SK-N-SH treated with all-trans-retinoic acid at 6 μM for 48 hours (cell line): ENCODE data around the gene SOX21.
"Not testable (repeated sequence)": the region's sequence is repeated elsewhere in the genome, so short reads cannot be mapped to it uniquely, and the experiment has no call there.

Experiments used
- ARNTL ChIP-seq: fragments of 450-650 bp; formaldehyde crosslinking; IDR thresholded peaks from 2 replicates; pipeline ENCODE4 v1.5.0; 2020; ENCODE audit warnings: low read depth, mild to moderate bottlenecking, moderate library complexity, borderline replicate concordance
- BACH2 ChIP-seq: fragments of 250-450 bp; sonication (Bioruptor Pico); IDR thresholded peaks from 2 replicates; pipeline ENCODE4 v1.9.0; 2021; ENCODE audit warnings: mild to moderate bottlenecking, borderline replicate concordance
- CSDC2 ChIP-seq: fragments of 250-450 bp; sonication (Bioruptor Pico); IDR thresholded peaks from 2 replicates; pipeline ENCODE4 v1.5.0; 2020; ENCODE audit warnings: mild to moderate bottlenecking, moderate library complexity
- ESRRG ChIP-seq: fragments of 250-450 bp; sonication (Bioruptor Pico); IDR thresholded peaks from 2 replicates; pipeline ENCODE4 v1.6.1; 2021; ENCODE audit warnings: mild to moderate bottlenecking
- GLIS3 ChIP-seq: fragments of 250-450 bp; sonication (Bioruptor Pico); IDR thresholded peaks from 2 replicates; pipeline ENCODE4 v1.5.0; 2020; ENCODE audit warnings: mild to moderate bottlenecking, moderate library complexity
- ISL1 ChIP-seq: fragments of 250-450 bp; sonication (Bioruptor Pico); IDR thresholded peaks from 2 replicates; pipeline ENCODE4 v2.1.2; 2022; ENCODE audit warnings: mild to moderate bottlenecking, moderate library complexity
- OSR1 ChIP-seq: fragments of 250-450 bp; sonication (Bioruptor Pico); IDR thresholded peaks from 2 replicates; pipeline ENCODE4 v1.8.0; 2022; ENCODE audit warnings: moderate library complexity, mild to moderate bottlenecking, inconsistent platforms
- PPARA ChIP-seq: fragments of 250-450 bp; sonication (Bioruptor Pico); IDR thresholded peaks from 2 replicates; pipeline ENCODE4 v1.5.0; 2020; ENCODE audit warnings: mild to moderate bottlenecking, borderline replicate concordance
- RARB ChIP-seq: fragments of 250-450 bp; sonication (Bioruptor Pico); IDR thresholded peaks from 2 replicates; pipeline ENCODE4 v1.8.0; 2021; ENCODE audit warnings: mild to moderate bottlenecking, moderate library complexity
- TF ChIP-seq, protein P1 (sequence below): fragments of 250-450 bp; sonication (Bioruptor Pico); IDR thresholded peaks from 2 replicates; pipeline ENCODE4 v1.8.0; 2020; ENCODE audit warnings: mild to moderate bottlenecking, moderate library complexity, borderline replicate concordance
- TF ChIP-seq, protein P2 (sequence below): fragments of 250-450 bp; sonication (Bioruptor Pico); IDR thresholded peaks from 2 replicates; pipeline ENCODE4 v1.5.1; 2020; ENCODE audit warnings: low read depth, mild to moderate bottlenecking, moderate library complexity

DNA sequence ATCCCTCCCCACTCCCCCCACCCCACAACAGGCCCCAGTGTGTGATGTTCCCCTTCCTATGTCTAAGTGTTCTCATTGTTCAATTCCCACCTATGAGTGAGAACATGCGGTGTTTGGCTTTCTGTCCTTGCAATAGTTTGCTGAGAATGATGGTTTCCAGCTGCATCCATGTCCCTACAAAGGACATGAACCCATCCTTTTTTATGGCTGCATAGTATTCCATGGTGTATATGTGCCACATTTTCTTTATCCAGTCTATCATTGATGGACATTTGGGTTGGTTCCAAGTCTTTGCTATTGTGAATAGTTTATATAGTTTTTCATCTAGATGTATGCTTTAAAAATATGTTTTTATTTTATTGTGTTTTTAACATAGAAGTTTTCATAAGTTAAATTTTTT lies 6.4 kb upstream of the SOX21 start:
- not testable (repeated sequence) for TF ChIP-seq CSDC2 (CRISPR knock-in tag); PPARA; OSR1 (CRISPR knock-in tag); RARB (CRISPR knock-in tag); ESRRG; ARNTL; BACH2 (CRISPR knock-in tag); GLIS3 (CRISPR knock-in tag); ISL1 (CRISPR knock-in tag)
- TF ChIP-seq, protein P1, sequence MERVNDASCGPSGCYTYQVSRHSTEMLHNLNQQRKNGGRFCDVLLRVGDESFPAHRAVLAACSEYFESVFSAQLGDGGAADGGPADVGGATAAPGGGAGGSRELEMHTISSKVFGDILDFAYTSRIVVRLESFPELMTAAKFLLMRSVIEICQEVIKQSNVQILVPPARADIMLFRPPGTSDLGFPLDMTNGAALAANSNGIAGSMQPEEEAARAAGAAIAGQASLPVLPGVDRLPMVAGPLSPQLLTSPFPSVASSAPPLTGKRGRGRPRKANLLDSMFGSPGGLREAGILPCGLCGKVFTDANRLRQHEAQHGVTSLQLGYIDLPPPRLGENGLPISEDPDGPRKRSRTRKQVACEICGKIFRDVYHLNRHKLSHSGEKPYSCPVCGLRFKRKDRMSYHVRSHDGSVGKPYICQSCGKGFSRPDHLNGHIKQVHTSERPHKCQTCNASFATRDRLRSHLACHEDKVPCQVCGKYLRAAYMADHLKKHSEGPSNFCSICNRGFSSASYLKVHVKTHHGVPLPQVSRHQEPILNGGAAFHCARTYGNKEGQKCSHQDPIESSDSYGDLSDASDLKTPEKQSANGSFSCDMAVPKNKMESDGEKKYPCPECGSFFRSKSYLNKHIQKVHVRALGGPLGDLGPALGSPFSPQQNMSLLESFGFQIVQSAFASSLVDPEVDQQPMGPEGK (CRISPR knock-in tag): not testable (repeated sequence)
- TF ChIP-seq, protein P2, sequence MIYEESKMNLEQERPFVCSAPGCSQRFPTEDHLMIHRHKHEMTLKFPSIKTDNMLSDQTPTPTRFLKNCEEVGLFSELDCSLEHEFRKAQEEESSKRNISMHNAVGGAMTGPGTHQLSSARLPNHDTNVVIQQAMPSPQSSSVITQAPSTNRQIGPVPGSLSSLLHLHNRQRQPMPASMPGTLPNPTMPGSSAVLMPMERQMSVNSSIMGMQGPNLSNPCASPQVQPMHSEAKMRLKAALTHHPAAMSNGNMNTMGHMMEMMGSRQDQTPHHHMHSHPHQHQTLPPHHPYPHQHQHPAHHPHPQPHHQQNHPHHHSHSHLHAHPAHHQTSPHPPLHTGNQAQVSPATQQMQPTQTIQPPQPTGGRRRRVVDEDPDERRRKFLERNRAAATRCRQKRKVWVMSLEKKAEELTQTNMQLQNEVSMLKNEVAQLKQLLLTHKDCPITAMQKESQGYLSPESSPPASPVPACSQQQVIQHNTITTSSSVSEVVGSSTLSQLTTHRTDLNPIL (CRISPR knock-in tag): not testable (repeated sequence)
